ENCODE measurements around the gene RHCG. TPM values are rescaled to one million over a fixed set of nuclear protein-coding genes. Genes with fewer than 3 reads are reported as not detected.
A peak's percentile ranks its signal among the peaks of the same experiment; 100 is the strongest.

RHCG gene
- 1 to 10 TPM in 1 of 12 donors, under 1 TPM in 2, not detected in 9; 0.45 to 3.2 (median 0.80) TPM for polyA plus RNA-seq (ENCODE audit: insufficient read length in 12 of 12)
- long read RNA-seq, donor 1: 0 reads
- long read RNA-seq, donor 2: 0 reads
- long read RNA-seq, donor 3: 0 reads
- long read RNA-seq, donor 4: 0 reads
- long read RNA-seq, donor 5: 0 reads
- long read RNA-seq, donor 6: 0 reads
- long read RNA-seq, donor 7: 0 reads
- long read RNA-seq, donor 8: 0 reads
- long read RNA-seq, donor 9: 0 reads
- long read RNA-seq, donor 10: 0 reads
- long read RNA-seq, donor 11: 0 reads

DNA sequence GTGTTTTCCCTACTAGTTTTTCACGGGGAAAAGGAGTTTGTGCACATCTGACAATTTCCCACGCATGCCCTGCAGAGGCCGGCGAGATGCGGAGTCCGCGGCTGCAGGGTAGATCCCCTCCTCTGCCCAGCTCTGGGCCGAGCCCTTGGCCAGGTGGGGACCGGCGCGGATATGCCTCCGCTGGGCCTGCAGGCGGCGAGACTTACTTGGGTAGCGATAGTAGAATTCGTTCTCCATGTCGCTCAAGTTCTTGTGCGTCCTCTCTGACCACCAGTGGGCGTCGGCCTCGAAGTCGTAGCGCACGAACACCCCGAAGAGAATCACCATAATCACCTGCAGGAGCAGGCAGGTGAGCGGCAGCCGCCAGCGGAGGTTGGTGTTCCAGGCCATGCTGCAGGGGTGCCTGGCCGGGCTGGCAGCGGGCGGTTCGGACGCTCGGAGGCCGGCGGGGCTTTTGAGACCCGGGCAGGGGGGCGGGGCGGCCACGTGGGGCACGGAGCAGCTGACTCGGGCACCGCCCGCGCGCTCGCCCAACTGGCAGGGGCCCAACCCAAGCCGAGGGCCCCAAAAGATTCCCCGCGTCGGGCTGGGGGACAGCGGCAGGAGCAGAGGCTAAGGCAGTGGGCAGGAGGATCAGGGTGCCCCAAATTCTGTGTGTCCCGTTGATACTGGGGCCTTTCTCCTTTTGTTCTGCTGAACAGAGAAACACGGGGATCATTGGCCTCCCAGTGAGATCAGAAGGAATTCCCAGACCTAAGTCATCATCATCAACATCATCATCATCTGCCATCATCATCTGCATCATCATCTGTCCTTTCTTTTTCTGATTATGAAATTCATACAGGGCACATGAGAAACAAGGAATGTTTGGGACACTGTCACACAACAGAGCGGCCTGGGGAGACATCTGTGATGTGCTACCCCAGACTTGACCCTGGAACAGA lies at the start of gene RHCG:
Gene RHCG, minus strand, starts transcription at position 429 of the 944 bp plus-strand sequence. Its CDS starts 39 bp downstream, at position 390.
- DNase-seq: peak; percentile 4

GRCh38 chr15:89543389-89543788 lies 47.0 kb upstream of the RHCG start:
- no peak for DNase-seq

- no peak for DNase-seq
These were observed 46.0 kb upstream of the RHCG start for GRCh38 chr15:89542369-89542768.

DNA sequence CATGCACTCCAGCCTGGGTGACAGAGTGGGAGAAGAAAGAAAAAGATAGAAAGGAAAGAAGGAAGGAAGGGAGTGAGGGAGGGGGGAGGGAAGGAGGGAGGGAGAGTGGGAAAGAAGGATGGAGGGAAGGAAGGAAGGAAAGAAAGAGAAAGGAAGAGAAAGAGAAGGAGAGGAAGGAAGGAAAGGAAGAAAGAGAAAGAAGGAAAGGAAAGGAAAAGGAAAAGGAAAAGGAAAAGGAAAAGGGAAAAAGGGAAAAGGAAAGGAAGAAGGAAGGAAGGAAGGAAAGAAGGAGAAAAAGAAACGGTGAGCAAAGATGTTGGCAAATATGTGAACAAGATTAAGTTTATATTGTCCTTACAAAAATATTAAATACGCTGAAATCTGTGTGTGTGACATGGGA lies 42.6 kb upstream of the RHCG start:
- no peak for DNase-seq

GRCh38 chr15:89533861-89534544 lies 37.6 kb upstream of the RHCG start:
- DNase-seq: no peak

- DNase-seq: no peak
These were observed 35.6 kb upstream of the RHCG start for GRCh38 chr15:89531796-89532537.

DNA sequence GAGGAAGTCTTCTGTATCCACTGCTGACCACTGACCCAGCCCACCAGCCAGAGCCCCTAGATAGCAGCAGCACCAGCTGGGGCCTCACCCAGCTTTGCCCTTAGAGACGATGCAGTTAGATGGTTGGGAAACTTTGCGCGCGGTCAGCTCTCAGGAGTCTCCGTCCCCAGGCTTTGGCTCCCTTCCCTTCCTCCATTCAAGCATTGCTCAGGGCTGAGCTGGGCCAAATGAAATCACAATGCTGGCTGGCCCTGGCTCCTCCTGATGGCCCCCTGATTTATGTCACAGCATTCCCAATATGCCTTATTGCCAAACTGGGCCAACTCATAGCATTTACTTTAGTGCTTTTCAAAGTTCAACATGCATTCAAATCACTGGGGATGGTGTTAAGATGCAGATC lies 34.6 kb upstream of the RHCG start:
- DNase-seq: no peak

DNA sequence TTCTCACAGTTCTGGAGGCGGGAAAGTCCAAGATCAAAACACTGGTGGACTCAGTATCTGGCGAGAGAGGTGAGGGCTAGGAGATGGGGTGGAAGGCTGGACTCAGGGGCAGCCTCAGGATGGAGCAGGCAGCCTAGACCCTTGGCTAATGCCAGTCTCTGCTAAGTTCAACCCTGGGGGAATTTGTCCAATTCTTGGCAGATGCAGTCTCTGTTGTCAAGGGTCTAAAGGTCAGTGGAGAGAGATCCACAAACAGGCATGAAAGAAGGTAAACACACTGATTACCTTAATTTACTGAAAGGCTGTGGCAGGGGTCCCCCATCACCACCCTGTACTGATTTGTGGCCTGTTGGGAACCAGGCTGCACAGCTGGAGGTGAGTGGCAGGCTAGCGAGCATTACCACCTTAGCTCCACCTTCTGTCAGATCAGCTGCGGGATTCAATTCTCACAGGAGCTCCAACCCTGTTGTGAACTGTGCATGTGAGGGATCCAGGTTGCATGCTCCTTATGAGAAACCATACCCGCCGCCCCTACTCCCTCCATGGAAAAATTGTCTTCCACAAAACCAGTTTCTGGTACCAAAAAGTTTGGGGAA lies 32.5 kb upstream of the RHCG start:
- DNase-seq: no peak

DNA sequence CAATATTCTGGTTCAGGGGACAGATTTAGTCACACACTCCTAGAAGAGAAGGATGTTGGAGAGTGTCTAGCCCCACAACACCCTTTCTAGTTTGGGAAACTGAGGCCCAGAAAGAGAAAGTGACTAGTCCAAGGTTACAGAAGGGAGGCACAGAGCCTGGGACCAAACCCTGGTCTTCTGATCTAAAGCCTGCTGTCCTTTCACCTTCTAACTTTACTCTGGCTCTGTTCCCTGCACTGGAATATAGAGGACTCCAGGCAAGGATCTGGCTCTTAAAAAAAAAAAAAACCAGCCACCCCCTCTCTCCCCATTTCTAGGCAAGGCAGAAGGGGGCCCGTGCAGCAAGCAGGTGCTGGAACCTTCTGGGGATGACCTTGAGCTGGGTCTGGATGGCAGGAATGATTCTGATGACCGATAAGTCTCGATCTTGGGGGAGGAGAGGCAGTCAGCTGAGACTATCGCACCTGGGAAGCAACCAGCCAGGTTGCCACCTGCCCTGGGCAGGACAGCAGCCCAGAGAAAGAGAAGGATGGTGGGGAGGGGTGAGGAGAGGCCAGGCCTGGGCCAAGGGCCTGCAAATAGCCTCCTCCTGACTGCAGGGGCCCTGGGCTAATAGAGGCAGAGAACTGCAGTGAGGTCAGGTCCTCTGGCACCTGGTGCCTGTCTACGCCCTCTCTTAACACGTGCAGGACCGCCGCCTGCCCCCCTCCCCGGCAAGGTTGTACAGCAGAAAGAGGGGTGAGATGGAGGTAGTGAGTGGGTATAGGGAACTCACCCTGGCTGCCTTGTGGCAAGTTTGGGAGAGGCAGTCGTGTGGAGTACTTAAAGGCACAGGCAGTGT lies 30.4 kb upstream of the RHCG start:
- no peak for DNase-seq

DNA sequence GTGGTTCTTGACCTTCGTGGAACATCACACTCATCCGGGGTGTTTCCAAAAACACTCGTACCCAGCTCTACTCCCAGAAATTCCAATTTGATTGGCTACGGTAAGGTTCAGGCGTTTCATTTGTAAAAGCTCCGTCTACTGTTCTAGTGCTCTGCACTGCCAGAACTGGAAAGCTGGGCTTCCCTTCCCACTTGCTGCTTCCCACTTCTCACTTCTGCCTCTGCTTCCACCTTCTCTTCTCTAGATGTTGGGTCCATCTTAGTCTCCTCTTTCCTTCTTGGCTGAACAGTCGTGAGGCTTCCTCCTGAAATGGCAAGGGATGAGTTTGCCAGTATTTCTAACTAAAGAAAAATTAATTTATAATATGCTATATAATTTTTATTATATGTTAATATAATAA lies 29.8 kb upstream of the RHCG start:
- DNase-seq: no peak

DNA sequence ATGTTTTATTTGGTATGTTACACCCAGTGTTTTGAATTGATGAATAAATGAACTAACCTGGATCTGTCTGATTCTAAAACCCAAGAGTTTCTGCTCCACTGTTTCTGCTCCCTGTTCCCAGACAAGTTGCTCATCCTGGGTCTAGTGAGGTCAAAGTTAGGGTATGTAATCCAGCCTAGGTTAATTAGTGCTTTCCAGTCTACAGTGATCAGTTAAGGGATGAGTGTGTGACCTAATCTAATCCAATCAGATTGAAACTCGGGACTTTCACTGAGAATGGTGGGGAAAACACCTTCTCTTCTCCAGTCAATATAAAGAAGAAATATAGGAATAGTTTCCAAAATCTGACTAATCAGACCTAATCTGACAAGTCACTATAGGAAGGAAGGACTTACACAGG lies 27.8 kb upstream of the RHCG start:
- no peak for DNase-seq

- no peak for DNase-seq
These were observed 26.7 kb upstream of the RHCG start for GRCh38 chr15:89523101-89523500.

GRCh38 chr15:89521605-89522004 lies 25.2 kb upstream of the RHCG start:
- no peak for DNase-seq

DNA sequence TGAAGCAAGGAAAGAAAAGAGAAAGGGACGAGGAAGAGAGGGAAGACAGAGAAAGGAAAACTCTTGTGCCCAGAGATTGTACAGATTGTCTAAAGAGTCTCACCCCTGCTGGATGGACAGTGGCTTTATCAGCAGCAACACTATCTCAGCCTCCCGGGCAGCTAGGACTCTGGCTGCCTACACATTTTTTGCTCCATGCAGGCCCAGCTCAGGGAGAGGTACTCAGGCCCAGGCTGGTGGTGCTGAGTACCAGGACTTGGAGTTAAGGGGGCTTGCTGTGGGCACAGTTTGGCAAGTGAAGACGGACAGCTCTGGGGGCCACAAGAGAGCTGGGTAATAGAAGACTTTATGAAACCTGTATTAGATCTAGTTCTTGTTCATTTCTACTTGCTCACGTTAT lies 19.1 kb upstream of the RHCG start:
- DNase-seq: no peak

DNA sequence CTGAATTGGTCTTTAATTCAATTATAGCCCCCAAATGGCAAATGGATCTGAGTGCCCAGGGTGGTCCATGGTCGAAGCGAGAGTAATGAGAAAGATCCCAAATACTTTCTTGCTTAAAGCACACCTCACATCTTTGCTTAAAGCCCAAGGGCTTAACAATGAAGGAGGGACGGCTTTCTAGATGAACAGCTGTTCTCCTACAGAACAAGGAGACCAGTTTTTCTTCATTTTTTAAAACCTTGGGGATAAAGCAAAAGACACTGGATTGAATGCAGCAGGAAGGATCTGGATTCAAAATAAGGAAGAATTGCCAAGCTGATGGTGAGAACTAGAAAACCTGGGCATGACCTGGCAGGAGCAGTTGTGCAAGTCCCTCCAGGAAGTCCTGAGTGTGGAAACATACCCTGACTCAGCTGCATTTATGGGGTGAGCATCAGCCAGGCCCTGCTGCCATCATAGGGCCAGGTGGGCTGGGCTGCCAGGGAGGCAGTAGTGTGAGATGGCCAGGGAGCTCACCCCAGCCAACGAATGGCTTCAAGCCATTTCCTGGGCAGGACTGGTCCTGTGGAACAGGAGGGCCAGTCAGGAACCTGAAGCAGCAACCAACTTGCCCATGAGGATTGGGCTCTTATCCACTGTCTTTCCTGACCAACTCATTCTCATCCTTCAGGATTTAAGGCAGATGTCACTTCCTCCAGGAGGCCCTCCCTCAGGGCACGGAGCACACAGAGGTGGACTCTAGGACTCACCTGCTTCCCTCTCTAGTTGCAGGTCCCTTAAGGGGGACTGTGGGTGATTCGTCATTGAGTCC lies 18.4 kb upstream of the RHCG start:
- DNase-seq: no peak

DNA sequence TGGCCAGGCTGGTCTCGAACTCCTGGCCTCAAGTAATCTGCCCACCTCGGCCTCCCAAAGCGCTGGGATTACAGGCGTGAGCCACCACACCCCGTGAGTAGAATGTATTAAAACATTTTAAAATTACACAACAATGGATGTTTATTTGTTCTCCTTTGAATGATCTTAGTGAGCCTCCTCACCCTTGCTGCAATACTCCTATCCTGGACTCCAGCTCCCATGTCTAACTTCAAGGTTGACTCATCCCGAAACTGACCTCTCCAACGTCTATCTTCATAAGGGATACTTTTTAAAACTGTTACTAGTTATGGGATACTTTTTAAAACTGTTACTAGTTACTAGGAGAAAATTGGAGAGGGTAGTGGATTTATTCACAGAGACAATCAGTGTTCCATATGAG lies 17.8 kb upstream of the RHCG start:
- no peak for DNase-seq

- DNase-seq: no peak
These were observed 16.9 kb upstream of the RHCG start for GRCh38 chr15:89513284-89513683.

- no peak for DNase-seq
These were observed 16.2 kb upstream of the RHCG start for GRCh38 chr15:89512631-89513030.

DNA sequence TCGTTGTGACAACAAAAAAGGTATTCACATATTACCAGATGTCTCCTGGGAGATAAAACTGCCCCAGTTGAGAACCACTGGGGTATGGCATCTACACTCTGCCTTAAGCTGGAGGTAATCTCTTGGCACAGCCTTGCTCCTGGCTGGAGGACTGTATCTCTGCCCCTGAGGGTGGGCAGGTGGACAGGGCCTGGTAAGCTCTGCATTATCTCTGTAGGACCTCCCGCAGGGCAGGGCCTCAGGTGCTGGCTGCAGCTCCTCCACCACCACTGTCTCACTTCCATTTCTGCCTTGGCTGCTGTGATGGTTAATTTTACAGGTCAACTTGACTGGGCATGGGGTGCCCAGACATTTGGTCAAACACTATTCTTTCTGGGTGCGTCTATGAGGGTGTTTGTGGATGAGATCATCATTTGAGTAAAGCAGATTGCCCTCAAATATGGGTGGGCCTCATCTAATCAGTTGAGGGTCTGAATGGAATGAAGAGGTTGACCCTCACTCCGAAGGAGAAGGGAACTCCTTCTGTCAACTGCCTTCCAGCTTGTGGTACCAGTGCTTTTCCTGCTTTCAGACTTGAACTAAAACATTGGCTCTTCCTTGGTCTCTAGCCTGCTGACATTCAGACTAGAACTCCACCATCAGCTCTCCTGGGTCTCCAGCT lies 9.8 kb upstream of the RHCG start:
- no peak for DNase-seq
